Activated CD4-positive, alpha-beta T cell treated with anti-CD3 and anti-CD28 coated beads, Interleukin-2, amount 50 U/mL, for 24 hours (primary cell): Measurements from ENCODE around the gene MTA3.
"Not testable (repeated sequence)": the region's sequence is repeated elsewhere in the genome, so short reads cannot be mapped to it uniquely, and the experiment has no call there.

Source experiments
- DNase-seq, 2 donors: peaks; one replicate each; pipeline ENCODE4 v3.0.0-alpha.2; 2020; ENCODE audit warnings: low read depth in 1 of 2, low spot score in 1 of 2

The MTA3 gene

DNA sequence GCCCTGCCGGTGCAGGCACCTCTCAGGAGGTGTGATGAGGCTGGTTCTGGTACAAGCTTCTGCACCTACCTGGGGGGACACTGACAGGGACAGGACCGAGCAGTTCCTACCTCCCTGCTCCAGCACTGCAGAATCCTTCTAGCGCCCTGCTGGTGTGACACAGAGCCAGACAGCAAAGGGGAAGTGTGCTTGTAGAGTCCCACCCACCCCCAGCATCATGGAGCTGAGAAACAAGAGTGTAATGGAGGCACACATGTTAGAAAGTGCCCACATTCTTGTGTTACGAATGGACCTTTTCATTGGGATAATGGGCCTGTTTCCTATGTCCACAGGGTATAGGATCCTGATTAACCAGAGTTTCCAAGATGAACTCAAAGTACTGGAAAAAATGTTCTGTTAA, 157.2 kb downstream of the MTA3 start:
- DNase-seq: no peak

GRCh38 chr2:42726680-42727079, 158.2 kb downstream of the MTA3 start:
- no peak for DNase-seq

- not testable (repeated sequence) for DNase-seq
Measured at GRCh38 chr2:42731316-42731715, 162.9 kb downstream of the MTA3 start.

GRCh38 chr2:42733852-42734251, 165.4 kb downstream of the MTA3 start:
- DNase-seq: no peak

- DNase-seq: no peak
Measured at GRCh38 chr2:42736598-42737322, 168.3 kb downstream of the MTA3 start.

GRCh38 chr2:42741140-42741539, 172.7 kb downstream of the MTA3 start:
- DNase-seq: no peak

- DNase-seq: no peak
Measured at GRCh38 chr2:42742740-42743658, 174.6 kb downstream of the MTA3 start.

GRCh38 chr2:42743659-42743990, 175.2 kb downstream of the MTA3 start:
- DNase-seq: no peak

- DNase-seq: no peak
Measured at GRCh38 chr2:42744545-42745082, 176.2 kb downstream of the MTA3 start.

- DNase-seq: no peak
Measured at GRCh38 chr2:42747422-42747821, 179.0 kb downstream of the MTA3 start.

- DNase-seq: no peak
Measured at GRCh38 chr2:42748840-42749239, 180.4 kb downstream of the MTA3 start.

GRCh38 chr2:42752314-42752713, 183.9 kb downstream of the MTA3 start:
- no peak for DNase-seq

GRCh38 chr2:42752816-42753813, 184.7 kb downstream of the MTA3 start:
- DNase-seq: no peak

- DNase-seq: no peak
Measured at GRCh38 chr2:42754021-42754775, 185.8 kb downstream of the MTA3 start.

GRCh38 chr2:42754776-42755140, 186.3 kb downstream of the MTA3 start:
- DNase-seq: no peak

GRCh38 chr2:42755191-42755880, 186.9 kb downstream of the MTA3 start:
- DNase-seq: no peak

- no peak for DNase-seq
Measured at GRCh38 chr2:42756150-42756775, 187.8 kb downstream of the MTA3 start.

GRCh38 chr2:42756966-42757513, 188.6 kb downstream of the MTA3 start:
- no peak for DNase-seq
